ENCODE data around the gene PTPRE.

PTPRE gene

DNA sequence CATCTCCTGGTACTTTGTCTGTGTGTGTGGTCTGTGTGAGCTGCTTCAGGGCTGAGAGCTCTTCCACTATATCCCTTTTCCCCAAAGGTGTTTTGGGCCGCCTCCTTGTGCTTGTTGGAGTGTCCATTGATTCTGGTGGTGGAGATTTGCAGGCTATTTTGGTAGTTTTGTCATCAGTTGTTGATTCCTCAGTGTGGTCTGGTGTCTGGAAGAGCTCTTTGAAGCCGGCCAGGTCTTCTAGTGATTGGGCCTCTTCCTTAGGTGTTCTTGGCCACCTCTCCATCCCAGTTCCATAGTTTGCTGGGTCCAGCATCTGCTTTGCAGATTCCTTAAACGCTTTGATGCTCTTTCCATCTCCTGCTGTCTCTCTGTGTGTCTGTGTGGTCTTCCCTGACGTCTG lies 198.5 kb downstream of the PTPRE start:
- no peak for DNase-seq

DNA sequence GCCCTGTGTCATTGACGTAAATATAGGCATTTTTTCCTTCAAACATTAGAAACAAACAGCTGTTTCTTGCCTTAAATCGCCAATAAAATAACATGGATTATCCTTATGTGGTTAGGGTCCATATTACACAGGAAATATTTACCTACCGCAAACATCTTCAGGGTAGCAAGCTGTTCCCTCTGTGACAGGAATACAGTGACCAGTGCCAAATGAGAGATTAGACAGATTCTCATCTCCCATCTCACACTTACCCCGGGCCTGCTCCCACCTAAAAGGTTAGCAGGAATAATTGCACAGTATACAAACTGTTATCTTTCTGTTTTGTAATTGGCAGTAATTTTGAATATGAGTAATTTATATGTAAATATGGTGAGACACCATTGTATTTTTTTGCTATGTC lies 202.8 kb downstream of the PTPRE start:
- DNase-seq, result no peak

DNA sequence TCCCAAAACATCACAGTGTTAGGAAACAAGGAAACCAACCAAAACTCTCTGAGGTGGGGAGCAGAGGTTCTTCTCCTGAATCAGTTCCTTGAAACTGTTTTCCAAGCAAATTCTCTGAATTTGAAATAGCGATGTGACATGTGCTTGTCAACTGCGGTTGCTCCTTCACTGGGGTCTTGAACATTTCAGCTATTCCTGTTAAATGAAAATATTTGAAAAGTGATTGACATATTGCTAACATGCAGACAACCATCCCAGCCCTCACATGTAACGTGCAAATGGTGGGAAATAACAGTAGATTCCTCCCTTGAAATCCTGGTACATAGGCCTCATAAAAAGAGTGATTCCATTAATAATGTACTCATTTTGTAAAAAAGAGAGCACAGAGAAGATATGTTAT lies 203.4 kb downstream of the PTPRE start:
- DNase-seq, result no peak

DNA sequence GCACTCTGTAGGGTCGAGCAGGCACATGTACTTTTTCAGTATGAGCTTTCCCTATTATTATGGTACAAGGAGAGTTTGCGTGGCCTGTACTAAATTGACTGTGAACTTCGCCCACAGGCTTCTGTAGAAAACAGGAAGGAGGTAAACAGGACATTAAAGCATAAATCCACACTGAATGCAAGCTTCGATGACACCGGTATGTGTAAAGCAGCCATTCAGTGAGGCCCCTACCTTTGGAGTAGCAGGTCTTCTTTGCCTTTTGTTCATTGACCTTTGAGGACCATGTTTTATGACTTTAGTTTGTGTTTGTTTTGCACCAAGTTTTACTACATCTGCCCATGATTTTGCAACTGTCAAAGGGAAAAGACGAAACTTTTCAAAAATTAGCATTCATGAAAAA lies 204.8 kb downstream of the PTPRE start:
- no peak for DNase-seq

DNA sequence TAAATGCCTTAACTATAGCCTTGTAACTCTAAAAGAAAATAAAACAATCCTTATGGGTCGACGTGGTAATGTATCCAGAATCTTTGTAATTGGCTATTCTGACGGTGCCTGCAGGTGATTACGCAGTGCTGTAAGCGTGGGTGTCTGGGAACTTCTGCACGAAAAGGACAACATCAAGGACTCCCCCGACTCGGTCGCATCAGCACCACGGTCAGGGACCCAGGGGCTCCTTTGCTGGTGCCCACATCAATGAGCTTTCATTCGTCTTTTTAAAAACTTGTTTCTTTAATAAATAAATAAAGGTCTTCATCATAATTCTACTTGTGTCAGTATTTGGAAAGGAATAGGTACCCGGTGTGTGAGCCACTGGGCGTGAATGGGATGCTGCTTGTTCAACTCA lies 206.1 kb downstream of the PTPRE start:
- no peak for DNase-seq

DNA sequence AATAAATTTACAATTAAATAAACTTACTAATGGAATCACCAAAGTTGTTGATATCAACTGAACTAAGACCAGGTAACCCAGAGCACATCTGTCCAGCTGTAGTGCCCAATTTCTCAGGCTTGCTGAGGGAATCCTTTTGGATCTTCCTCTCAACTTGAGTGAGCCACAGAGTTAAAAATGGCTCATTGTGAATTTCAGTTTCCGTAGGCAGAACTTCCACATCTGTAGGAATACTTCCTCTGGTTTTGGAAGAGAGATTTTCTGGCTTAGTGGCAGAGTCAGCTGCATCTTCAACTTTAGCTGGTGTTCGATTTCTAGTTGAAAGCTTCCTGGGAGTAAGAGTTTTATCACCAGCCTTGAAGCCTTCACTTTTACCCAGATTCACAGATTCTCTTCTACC lies 208.0 kb downstream of the PTPRE start:
- DNase-seq, result no peak

DNA sequence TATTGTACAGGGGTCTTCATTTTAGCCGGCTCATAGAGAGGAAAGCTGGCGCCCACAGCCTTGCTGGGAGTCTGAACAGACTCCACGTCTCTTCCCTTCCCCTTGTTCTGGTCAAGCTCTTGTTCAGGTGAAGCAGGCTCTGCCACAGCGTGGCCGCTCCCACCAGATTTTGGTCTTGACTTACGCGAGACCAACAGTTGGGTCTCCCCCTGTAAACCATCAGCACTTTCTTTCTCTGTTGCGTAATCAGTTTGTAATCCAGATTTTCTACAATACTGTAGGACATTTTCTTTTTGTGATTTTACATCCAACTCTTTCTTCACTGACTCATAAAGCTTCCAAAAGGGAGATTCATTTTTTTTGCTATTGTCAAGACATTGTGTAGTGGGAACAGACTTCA lies 208.5 kb downstream of the PTPRE start:
- no peak for DNase-seq

DNA sequence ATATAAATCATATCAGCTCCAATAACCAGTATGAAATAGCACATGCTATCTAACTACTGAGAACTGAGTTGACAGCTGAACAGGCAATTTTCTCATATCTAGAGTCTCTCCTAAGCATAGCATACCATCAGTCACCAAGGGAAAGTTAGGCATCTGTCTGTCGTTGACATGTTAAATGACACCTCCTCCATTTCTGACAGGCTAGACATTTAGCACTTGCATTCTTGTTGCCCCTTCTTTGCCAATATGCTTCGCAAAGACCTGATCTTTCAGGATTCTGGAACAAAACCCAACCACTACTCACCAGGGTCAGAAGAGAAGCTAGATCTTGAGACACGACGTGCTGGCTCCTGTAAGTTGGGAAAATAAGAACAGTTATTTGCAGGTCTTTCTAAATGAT lies 209.3 kb downstream of the PTPRE start:
- no peak for DNase-seq

DNA sequence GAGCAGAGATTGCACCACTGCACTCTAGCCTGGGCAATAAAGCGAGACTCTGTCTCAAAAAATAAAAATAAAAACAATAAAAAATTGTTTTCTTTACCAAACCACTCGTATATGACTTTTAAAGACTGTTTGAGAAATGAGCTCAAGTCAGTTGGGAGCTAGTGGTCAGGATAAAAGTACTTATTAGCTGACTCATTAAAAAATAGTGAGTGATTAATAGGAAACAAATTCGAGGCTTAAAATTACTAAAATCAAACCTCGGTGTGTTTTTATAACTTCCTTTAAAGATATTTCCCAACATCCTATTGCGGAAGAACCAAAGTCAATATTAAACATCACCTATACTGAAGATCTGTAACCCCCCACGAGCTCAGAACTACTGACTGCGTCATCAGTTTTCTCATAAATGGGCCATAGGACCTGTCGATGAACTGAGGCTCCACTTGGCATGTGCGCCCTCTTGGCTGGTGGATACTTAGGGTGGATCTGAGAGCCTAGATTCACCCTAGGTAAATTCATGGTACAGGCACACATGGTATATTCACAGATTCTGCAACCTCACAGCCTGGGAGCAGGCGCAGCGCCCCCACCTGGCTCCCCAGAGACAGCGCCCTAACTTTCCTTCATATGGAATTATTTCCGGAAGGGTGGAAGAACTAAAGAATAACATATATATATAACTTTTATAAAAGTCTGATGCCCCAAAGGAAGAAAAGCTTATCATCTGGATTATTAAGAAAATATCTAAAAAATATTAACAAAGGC lies 210.1 kb downstream of the PTPRE start:
- no peak for DNase-seq

DNA sequence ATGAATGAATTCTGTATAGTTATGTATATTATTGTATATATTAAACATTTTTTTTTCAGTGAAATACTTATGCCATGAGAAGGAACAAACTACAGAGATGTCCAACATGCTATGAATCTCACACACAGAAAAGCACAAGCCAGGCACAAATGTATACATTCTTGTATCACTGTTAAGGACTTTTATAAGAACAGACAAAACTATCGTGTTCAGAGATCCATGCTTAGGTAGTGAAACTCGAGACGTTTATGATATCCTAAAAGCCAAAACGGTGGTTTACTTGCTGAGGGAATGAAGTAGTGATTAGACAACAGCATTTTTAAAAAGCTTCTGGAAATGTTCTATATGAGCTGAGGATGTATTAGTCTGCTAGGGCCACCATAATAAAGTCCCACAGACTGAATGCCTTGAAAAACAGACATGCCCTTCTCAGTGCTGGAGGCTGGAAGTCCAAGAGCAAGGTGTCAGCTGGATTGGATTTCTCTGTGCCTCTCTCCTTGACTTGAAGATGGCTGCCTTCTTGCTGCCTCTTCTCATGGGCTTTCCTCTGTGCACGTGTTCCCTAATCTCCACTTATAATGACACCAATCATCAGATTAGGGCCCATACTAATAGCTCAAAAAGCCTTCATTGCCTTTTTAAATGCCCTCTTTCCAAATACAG lies 215.0 kb downstream of the PTPRE start:
- no peak for DNase-seq

DNA sequence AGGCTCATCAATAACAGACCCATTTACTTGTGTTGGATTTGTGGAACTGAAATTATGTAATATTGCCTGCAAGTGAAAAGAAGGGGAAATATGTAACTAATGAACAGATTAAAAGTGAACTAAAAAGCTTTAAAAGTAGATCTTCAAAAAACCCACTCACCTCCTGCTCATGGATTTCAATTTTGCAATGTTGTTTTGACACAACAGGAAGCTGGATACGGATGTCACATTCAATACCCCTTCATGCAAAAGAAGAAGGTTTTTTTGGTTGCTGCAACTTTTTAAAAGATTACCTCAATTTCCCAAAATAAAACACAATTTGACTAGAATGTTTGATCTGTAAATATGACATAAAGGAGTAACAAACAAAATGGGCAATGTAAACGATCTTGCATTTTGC lies 216.0 kb downstream of the PTPRE start:
- DNase-seq, result no peak

DNA sequence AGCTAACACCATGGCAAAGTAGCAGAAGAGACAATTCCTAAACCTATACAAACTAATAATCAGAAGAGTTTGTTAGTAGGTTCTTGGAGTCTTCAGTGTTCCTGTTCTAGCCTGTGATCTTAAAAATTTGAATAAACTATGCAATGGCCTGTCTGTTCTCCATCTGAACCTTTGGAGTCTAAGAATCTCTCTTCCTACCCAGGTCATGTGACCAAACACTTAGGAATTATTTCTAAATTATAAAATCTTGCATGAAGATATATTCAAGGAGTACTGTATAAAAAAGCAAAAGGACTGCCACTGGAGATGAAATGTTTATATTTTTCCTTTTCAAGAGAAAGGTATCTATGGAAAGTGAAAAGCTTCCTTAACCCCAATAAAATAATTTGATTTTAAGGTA lies 216.9 kb downstream of the PTPRE start:
- DNase-seq, result no peak

DNA sequence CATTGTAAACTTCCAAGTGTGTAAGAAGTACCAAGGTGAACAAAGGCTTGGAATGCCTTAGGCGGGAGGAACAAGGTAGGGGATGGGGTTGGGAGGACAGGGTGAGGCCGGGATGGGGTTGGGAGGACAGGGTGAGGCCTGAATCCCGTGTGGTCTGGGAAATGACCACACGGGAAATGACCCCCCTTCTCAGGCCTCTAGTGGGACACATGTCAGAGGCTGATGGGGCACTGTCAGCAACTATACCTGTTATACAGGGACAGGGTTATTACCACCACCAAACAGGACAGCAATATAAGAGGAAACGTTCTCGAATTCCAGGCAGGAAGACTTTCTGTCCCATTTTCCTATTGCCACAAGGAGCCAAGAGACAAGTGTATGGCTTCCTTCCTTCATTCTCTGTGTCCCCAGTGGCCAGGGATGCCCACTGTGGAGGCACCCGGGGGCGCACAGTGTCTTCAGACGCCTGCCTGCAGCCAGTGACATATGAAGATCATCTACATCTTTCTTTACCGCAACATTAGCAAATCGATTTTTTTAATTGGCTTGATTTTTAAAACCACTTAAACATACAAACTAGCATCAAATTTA lies 218.0 kb downstream of the PTPRE start:
- DNase-seq, result no peak

DNA sequence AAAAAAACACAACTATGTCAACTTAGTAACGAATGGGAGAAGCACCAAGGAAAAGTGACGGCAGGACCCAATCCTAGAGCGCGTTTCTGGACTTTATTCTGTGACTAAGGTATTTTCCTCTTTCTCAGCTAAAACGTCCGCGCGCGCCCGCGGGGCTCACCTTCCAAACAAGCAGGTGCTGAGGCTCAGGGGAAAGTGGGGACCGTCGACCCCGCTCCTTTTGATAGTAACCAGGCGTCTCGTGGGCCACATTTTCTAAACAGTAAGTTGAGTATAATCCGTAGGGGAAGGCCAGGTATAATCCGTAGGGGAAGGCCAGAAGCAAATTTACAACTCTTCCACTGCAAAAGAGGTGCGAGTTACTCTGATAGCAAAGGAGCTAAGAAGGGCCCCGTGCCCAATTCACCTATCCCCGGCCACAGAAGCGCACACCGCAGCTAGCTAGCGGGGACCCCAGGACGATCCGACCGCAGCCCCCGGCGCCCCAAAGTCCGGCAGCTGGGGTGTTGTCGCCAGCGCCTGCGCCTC lies 218.6 kb downstream of the PTPRE start:
- DNase-seq, result no peak

DNA sequence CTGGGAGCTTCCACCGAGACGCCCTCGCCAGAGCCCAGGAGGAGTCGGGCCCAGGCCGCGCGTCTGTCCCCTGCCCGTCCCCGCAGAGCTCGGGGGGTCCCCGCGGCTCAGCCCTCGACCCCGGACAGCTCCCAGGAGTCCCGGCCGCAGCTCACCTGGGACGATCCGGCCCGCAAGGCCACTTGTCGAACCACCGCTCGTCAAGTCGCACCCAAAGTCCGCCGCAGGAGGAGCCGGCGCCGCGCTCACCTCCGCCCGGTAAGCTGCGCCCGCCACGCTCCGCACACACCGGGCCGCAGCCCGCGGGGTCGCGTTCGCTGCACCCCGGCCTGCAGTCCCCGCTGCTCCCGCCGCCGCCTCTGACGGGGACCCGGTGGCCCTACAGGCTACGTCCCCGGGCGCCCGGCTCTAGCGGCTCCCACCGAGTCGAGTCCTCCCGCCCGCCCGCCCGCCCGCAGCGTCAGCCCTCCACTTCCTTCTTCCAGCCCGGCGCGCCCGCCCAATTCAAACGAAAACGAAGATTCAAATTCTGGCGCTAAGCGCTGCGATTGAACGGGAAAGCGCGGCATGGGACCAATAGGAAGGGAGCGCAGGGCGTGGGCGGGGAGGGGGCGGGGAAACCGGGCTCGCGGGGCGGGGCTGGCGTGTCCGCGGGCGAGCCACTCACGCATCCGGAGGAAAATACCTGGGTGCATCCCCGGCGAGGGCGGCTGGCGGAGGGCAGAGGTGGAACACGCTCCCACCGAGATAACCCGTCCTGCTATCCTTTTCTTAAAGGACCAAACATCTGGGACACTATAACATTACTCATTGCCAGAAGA lies 219.3 kb downstream of the PTPRE start, which contains the start of gene MKI67:
Gene MKI67, minus strand, starts transcription at position 480 of the 821 bp plus-strand sequence. CDS start 756 bp downstream, outside the sequence.
- peak; percentile 93 for DNase-seq

DNA sequence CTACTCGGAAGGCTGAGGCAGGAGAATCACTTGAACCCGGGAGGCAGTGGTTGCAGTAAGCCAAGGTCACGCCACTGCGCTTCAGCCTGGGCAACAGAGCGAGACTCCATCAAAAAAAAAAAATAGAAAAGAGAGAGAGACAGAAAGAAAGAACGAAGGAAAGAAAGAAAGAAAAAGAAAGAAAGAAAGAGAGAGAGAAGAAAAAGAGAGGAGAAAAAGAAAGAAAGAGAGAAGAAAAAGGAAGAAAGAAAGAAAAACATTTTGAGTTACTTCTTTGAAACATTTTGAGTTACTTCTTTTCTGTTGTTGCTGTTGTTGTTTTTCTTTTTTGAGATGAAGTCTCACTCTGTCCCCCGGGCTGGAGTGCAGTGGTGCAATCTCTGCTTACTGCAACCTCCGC lies 221.7 kb downstream of the PTPRE start:
- no peak for DNase-seq

DNA sequence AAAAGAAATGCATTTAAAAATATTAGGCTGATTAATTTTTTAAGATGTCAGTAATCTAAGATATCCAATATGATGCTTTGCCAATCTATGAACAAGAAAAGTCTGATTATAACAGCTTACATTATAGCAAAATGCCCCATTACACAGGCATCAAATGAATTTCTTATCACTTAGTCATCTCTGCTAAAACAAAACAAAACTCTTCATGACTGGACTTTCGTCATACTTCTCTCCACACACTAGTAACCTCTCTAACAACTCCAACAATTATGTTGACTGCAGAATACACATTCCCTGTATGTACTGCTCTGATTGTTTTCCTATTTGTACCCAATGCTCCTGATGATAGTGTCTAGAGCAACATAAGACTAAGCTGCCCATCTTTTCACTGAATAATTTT lies 223.1 kb downstream of the PTPRE start:
- DNase-seq, result no peak

All from KG1 (cell line).